Measurements from ENCODE around the gene CAMK2A. TPM values are rescaled to one million over a fixed set of nuclear protein-coding genes. Genes with fewer than 3 reads are reported as not detected.

Gene CAMK2A
- total and polyA plus RNA-seq, 4 donors: 0.31 to 2.7 (median 1.0) TPM

DNA sequence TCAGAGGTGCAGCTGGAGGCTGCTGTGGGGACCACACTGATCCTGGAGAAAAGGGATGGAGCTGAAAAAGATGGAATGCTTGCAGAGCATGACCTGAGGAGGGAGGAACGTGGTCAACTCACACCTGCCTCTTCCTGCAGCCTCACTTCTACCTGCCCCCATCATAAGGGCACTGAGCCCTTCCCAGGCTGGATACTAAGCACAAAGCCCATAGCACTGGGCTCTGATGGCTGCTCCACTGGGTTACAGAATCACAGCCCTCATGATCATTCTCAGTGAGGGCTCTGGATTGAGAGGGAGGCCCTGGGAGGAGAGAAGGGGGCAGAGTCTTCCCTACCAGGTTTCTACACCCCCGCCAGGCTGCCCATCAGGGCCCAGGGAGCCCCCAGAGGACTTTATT is 105.6 kb downstream of the CAMK2A start:
- Histone ChIP-seq H3K27ac (ENCODE audit: low read depth in 1 of 2, low read length in 1 of 2) (no peak overlapping the region), H3K4me3 (no peak overlapping the region), H3K9ac (ENCODE audit: insufficient read depth in 1 of 2, low read length in 2 of 2) (no peak overlapping the region), H3K36me3 (ENCODE audit: control insufficient read depth in 4 of 4, insufficient read depth in 4 of 4, low read length in 4 of 4) (no peaks in the 10 kb centered on the region), H3K9me3 (ENCODE audit: control insufficient read depth in 4 of 4, insufficient read depth in 3 of 4, low read length in 3 of 4) (no peaks in the 10 kb centered on the region), H3K27me3 (ENCODE audit: control insufficient read depth in 3 of 3, insufficient read depth in 3 of 3, low read length in 2 of 3) (peaks cover 0 to 8% (median 2%) of the 10 kb centered on the region in 3 donors), H3K4me1 (ENCODE audit: control insufficient read depth in 5 of 5, insufficient read depth in 5 of 5, low read length in 5 of 5) (peaks cover 0 to 26% (median 12%) of the 10 kb centered on the region in 5 donors)
- TF ChIP-seq, protein P1, sequence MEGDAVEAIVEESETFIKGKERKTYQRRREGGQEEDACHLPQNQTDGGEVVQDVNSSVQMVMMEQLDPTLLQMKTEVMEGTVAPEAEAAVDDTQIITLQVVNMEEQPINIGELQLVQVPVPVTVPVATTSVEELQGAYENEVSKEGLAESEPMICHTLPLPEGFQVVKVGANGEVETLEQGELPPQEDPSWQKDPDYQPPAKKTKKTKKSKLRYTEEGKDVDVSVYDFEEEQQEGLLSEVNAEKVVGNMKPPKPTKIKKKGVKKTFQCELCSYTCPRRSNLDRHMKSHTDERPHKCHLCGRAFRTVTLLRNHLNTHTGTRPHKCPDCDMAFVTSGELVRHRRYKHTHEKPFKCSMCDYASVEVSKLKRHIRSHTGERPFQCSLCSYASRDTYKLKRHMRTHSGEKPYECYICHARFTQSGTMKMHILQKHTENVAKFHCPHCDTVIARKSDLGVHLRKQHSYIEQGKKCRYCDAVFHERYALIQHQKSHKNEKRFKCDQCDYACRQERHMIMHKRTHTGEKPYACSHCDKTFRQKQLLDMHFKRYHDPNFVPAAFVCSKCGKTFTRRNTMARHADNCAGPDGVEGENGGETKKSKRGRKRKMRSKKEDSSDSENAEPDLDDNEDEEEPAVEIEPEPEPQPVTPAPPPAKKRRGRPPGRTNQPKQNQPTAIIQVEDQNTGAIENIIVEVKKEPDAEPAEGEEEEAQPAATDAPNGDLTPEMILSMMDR (IDR thresholded peaks at IDR 0.05; ENCODE audit: control extremely low read depth, extremely low read depth): no peak
- 79 to 97% methylated on average over 2 of the region's 2 CpGs for WGBS, 2 donors
- ATAC-seq (ENCODE audit: insufficient read depth, low FRiP score): no peak
- DNase-seq: no peak

DNA sequence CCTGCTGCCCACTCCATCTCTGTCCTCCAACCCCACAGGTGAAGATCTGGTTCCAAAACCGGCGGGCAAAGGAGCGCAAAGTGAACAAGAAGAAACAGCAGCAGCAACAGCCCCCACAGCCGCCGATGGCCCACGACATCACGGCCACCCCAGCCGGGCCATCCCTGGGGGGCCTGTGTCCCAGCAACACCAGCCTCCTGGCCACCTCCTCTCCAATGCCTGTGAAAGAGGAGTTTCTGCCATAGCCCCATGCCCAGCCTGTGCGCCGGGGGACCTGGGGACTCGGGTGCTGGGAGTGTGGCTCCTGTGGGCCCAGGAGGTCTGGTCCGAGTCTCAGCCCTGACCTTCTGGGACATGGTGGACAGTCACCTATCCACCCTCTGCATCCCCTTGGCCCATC is 106.1 kb downstream of the CAMK2A start:
- Histone ChIP-seq H3K9ac (ENCODE audit: insufficient read depth in 1 of 2, low read length in 2 of 2) (no peak overlapping the region), H3K36me3 (ENCODE audit: control insufficient read depth in 4 of 4, insufficient read depth in 4 of 4, low read length in 4 of 4) (no peaks in the 10 kb centered on the region), H3K4me1 (ENCODE audit: control insufficient read depth in 5 of 5, insufficient read depth in 5 of 5, low read length in 5 of 5) (peaks cover 0 to 26% (median 12%) of the 10 kb centered on the region in 5 donors), H3K27ac (ENCODE audit: low read depth in 1 of 2, low read length in 1 of 2) (no peak overlapping the region), H3K27me3 (ENCODE audit: control insufficient read depth in 3 of 3, insufficient read depth in 3 of 3, low read length in 2 of 3) (peaks cover 0 to 2% (median 0%) of the 10 kb centered on the region in 3 donors), H3K4me3 (no peak overlapping the region), H3K9me3 (ENCODE audit: control insufficient read depth in 4 of 4, insufficient read depth in 3 of 4, low read length in 3 of 4) (no peaks in the 10 kb centered on the region)
- TF ChIP-seq, protein P1 (IDR thresholded peaks at IDR 0.05; ENCODE audit: control extremely low read depth, extremely low read depth): no peak
- no peak for ATAC-seq (ENCODE audit: insufficient read depth, low FRiP score)
- 92 to 94% methylated on average over 12 of the region's 12 CpGs for WGBS, 2 donors
- no peak for DNase-seq

DNA sequence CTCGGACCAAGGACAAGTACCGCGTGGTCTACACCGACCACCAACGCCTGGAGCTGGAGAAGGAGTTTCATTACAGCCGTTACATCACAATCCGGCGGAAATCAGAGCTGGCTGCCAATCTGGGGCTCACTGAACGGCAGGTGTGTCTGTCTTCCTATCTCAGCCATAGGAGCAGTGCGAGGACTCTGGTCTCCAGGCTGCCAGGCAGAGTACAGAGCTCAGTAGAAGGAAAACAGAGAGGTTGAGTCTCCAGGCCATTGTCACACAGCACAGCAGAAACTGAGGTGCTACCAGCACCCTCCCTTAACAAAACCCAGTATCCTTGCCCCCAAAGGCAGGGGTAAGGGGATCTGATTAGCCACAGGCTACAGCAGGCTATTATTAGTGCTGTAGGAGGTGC is 106.8 kb downstream of the CAMK2A start:
- WGBS, 2 donors: 92 to 94% methylated on average over 10 of the region's 10 CpGs
- Histone ChIP-seq H3K4me3 (no peak overlapping the region), H3K9me3 (ENCODE audit: control insufficient read depth in 4 of 4, insufficient read depth in 3 of 4, low read length in 3 of 4) (no peaks in the 10 kb centered on the region), H3K27me3 (ENCODE audit: control insufficient read depth in 3 of 3, insufficient read depth in 3 of 3, low read length in 2 of 3) (no peaks in the 10 kb centered on the region), H3K27ac (ENCODE audit: low read depth in 1 of 2, low read length in 1 of 2) (no peak overlapping the region), H3K9ac (ENCODE audit: insufficient read depth in 1 of 2, low read length in 2 of 2) (no peak overlapping the region), H3K4me1 (ENCODE audit: control insufficient read depth in 5 of 5, insufficient read depth in 5 of 5, low read length in 5 of 5) (peaks cover 0 to 26% (median 12%) of the 10 kb centered on the region in 5 donors), H3K36me3 (ENCODE audit: control insufficient read depth in 4 of 4, insufficient read depth in 4 of 4, low read length in 4 of 4) (no peaks in the 10 kb centered on the region)
- ATAC-seq (ENCODE audit: insufficient read depth, low FRiP score): no peak
- TF ChIP-seq, protein P1 (IDR thresholded peaks at IDR 0.05; ENCODE audit: control extremely low read depth, extremely low read depth): no peak
- DNase-seq: no peak
